ENCODE data around the gene CRYBB3.

CRYBB3 gene

DNA sequence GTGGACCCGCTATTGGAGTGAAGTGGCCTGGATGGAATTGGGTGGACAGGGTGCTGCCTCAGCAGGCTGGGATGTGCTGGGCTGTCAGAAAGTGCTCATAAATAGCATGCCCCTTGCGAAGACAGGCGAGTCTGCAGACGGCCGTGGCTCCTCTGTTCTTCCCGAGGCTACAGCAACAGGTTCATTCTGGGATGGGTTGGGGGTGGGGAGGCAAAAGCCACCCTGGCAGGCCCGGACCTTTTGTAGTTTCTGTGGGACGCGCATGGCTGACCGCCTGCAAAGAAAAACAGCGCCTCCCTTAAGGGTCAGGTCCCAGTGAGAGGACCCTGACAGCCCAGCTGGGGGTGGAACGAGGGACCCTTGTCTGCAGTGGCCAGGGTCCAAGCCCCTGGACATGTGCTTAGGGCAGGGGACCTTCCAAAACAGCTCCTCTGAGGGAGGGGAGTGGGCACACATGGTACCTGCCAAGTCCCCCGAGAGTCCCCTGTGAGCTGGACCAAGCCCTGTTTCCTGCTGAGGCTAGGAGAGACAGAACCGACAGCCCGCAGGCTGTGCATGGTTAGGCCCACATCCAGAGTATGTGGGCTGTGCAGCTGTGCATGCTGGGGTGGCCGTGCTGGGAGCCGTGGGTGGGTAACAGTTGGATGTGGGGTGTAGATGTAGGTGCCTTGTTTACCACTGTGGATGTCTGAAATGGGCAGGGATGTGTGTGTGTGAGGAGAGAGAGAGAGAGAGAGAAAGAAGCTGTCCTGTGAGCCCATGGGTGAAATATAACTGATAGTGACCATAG lies at the start of gene CRYBB3:
Gene CRYBB3 (plus strand): TSS at position 128 of the 790 bp plus-strand sequence. CDS start 1,539 bp downstream, outside the sequence.
- DNase-seq (ENCODE audit: low read depth, low spot score) = no peak

DNA sequence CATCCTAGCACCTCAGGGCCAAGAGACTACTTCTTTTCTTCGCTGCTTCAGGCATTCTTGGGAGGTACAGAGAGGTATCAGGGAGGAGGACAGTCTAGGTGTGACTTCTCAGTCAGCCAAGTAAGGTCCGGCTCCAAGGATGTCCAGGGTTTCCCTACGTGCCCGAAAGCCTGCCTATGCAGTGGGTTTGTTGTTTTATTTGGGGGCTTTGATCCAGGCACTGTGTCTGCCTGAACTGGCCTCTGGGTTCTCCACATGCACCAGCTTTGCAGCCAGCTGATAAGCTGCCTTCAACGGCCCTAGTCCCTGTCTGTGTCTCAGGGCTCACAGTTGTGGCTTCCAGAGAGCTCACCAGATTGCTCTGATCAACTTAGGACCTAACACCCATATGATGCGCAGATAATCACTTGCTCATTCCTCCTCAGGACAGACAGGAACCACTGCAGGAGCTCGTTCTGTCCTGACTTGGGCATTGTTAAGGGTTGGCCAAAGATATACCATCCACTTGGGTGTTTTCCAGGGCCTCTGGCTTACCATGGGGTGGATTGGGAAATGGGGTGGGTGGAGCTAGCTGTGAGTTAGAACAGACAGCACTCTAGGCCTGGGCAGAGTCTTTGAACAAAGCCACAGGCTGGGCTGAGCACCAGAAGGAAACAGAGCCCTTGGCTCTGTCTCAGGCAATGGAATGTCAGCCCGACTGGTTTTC lies 45.5 kb upstream of the CRYBB3 start:
- no peak for DNase-seq (ENCODE audit: low read depth, low spot score)

DNA sequence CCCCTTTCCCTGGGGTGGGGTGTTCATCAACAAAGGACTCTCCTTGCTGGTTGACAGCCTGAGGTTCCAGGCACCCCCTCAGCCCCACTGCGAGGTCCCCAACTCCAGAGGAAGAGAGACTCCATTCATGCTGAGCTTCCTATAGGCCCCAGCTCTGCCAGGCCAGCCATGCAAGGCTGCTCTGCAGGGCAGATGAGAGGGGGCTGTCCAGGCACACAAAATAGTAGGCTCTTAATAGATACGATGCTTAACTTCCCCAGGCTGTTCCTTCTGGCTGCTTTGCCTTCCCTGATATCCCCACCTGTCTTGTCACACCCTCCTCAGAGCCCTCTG lies 45.0 kb upstream of the CRYBB3 start:
- no peak for DNase-seq (ENCODE audit: low read depth, low spot score)

DNA sequence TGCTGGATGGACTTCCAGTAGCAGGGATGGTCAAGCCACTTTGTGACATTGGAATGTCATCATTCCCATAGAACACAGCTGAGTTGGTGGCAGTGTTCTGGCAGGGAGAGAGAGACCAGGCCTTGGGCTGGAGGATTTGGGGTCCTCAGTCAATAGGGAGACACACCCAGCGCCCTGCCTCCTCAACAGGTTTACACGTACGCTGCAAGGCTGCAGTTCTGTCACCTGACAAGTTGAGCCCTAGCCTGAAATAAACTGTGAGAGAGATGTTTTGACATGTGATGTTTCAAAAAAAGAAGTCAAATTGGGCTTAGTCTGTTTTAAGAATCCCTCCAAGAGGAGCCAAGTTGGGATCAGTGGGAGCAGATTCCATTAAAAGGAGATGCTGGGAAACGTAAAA lies 42.9 kb upstream of the CRYBB3 start:
- DNase-seq (ENCODE audit: low read depth, low spot score) = no peak

DNA sequence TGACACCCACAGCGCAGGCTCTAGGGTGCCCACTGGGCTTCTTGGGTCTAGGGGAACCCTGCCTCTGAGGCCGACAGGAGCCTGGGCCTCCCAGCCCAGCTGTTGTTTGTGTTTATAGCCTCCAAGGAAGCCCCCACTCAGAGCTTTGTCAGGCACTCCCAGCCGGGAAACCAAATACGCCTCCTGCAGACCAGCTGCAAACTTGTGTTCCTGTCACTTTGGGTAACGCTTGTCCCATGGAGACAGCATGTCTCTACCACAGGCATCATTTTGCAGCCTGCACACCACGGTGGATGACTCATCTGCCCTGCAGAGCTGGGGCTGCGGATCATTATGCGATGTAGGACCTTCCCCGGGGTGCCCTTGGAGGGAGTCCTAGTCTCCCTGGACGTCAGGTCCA lies 40.6 kb upstream of the CRYBB3 start:
- DNase-seq (ENCODE audit: low read depth, low spot score) = no peak

DNA sequence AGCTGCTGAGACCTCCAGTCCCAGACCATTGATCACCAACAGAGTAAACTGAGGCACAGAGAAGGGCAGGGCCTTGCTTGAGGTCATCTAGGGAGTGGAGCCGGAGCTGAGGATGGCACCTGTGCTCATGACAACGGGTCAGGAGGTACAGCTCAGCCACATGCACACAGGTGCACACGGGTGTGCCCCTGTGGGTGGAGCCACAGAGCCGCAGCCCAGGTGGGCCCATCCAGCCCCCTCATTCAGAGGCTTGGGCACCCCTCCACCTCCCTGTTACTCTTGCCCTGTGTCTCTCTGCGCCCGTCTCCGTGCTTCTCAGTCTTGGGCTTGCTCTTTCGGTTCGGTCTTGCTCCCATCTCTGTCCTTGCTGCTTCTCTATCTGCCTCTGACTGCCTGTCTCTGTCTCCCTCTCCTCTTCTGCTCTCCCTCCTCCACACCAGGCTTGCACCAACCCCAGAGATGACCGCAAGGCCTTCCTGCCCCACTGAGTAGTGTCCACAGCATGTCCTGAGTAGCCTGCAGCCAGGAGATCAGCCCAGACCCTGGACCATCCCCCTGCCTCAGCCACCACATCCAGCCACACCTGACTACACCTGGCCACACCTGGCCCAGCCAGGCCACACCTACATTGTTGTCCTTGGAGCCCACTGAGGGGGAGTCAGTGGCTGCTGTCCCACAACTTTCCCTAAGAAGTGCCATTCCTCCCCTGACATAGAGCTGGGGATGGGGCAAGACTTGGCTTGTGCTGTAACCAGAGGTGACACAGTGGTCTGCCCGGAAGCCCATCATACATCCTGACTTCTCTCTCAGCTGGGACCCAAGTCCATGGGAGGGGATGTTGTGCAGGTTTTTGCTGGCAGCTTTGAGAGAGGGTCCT lies 39.3 kb upstream of the CRYBB3 start:
- no peak for DNase-seq (ENCODE audit: low read depth, low spot score)

DNA sequence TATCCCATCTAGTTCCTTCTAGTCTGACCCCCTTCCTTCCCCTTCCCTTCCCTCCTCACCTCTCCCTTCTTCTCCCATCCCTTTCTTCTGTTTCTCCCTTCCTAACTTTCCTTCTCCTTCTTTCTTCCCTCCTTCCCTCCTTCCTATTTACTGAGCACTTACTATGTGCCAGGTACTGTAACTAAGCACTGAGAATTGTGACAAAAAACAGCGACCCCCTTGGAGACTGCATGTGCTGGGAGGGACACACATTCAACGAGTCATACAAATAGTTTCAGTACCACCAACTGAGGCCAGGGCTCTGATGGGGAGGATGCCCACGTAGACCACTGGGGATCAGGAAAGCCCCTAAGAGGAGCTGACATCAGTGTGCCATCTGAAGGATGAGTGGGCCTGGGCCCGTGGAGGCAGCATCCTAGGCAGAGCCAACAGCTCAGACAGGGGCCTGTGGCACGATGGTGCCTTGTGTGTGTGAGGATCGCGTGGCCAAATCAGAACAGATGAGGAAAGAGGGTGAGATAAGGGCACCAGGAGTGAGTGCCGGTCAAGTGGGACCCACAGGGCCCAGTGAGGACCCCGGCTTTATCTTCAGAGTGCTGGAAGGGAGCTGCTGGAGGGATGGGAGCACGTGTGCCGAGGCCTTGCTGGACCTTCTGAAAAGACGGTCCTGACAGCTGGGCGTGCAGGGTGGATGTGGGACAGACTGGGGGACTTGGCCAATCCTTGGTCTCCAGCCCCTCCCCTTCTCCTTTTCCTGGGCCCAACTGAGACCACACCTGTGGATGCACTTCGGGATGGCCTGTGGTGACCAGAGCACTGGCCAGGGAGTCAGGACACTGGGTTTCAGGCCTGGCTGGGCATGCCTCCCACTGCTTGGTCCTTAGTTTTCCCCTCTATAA lies 38.4 kb upstream of the CRYBB3 start:
- no peak for DNase-seq (ENCODE audit: low read depth, low spot score)

DNA sequence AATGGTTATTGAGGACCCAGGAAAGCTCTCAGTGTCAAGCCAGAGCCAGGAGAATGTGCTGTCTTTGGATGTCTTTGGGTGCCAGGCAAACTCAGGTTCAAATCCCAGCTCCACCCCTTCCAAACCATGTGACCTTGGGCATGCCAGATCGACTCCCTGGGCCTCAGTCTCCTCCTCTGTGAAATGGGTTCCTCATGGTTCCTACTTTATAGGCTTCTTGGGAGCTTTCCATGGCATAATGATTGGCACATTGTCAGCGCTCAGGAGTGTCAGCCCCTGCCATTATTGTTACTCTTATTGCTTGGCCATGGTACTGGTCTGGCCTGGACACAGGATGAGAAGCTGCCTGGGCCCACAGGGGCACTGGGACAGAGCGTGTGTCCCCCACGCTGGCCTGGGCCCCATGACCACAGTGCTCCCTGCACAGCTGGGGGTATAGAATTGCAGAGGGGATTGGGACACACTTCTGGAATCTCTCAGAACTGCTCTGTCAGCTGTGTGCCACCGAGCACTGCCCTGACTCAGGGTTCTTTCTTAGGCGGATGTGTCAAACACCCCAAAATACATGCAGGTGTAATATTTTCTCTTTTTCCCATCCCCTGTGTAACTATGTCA lies 37.6 kb upstream of the CRYBB3 start:
- DNase-seq (ENCODE audit: low read depth, low spot score) = no peak

DNA sequence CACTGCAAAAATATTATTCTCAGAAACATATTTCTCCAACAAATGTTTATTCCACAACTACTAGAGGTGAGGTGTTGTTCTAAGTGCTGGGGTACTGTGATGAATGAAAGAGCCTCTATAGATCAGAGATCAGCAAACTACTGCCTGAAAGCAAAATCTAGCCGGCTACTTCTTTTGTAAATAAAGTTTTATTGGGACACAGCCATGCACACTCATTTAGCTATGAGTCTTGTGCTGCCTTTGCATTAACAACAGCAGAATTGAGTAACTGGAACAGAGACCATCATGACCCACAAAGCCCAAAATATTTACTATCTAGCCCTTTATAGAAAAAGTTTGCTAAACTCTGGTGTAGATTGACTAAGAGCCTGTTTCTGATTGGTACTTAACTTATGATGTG lies 37.1 kb upstream of the CRYBB3 start:
- DNase-seq (ENCODE audit: low read depth, low spot score) = no peak

DNA sequence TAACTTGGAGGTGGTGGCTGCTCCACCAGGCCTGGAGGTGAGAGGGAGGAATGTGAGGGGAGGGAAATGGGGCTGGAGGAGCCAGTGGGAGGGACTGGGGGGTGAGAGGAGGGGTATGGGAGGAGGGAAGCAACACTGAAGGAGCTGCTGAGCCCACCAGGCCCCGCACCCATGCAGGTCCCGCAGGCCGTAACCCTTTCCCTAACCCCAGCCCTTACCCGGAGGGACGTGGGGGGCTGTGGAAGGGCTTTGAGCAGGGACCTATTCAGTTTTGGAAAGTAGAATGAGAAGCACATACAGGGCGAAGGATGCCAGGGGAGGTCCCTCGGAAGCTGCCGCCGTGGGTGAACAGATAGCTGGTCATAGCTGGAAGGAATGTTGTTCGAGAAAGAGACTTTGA lies 33.9 kb upstream of the CRYBB3 start:
- DNase-seq (ENCODE audit: low read depth, low spot score) = no peak

DNA sequence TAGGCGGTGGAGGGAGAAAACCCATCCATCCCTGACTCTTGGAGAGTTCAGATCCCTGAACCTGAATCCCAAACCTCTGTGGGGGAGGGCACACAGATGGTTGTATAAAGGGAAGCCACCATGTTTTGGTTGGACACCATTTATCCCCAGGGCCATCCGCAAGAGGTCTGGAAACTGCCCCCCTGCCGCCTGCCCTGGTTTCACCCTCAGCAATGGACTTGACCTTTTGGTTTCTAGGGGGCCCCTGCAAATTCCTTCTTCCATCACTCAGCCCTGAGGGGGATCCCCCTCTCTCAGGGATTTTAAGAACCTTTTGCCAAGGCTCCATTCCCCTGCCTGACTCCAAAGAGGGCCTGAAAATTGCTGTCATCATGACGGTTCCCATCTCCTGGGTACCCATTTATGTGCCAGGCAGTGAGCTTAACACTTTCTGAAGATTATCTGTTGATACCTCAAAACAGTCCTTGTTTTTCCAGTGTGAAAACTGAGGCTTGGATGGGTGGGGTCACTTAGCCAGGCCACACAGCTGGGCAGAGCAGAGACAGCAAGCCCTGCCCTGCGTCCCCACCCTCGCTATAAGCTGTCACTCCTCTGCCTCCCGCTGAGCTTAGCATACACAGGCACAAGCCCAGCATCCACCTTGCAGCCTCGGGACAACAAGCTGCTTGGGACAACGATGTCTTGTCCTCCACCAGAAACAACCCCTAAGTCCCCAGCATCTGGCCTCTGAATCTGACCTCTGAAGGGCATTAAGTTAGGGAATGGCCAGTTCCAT lies 33.2 kb upstream of the CRYBB3 start:
- no peak for DNase-seq (ENCODE audit: low read depth, low spot score)

DNA sequence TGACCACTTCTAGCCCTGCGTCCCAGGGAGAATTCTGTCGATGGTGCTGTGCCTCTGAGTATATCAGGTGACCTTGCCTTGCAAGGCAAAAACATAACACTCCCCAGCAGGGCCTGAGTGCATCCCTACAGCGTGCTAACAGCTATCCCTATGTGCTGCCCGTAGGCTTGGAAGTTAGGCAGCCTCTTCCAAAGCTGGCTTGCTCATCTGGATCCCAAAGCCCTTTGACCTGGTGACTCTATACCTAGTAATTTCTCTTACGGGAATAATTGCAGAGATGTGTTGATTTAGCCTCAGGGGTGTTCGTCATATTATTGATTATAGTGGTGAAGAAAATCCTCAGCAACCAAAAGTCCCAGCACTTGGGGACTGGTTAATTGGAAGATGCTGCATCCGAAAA lies 32.6 kb upstream of the CRYBB3 start:
- DNase-seq (ENCODE audit: low read depth, low spot score) = no peak

DNA sequence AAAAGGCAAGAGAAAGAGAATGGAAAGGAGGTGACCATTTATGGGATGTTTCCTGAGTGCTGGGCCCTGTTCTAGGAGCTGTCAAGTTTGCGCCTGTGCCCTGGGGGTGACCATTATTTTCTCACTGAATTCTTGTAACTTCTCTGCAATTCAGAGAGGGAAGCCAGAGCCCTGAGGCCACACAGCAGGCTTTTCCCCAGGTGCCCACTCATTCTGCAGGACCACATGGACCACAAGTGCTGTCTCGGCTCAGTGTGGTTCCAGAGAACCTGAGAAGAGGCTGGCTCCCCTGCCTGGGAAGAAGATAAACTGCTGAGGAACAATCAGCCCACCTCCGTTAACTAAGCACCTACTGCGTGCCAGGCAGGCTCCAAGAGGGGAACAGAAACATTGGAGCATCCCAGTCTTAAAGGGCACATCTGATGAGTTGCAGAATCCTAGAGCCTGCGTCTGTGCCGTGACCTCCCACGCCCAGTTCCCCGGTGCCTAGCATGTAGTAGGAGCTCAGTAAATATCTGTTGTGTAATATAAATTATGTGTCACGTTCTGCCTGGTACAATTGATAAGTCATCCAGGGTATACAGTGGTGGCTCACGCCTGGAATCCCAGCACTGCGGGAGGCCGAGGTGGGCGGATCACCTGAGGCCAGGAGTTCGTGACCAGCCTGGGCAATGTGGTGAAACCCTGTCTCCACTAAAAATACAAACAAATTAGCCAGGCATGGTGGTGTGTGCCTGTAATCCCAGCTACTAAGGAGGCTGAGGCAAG lies 31.6 kb upstream of the CRYBB3 start:
- DNase-seq (ENCODE audit: low read depth, low spot score) = no peak

DNA sequence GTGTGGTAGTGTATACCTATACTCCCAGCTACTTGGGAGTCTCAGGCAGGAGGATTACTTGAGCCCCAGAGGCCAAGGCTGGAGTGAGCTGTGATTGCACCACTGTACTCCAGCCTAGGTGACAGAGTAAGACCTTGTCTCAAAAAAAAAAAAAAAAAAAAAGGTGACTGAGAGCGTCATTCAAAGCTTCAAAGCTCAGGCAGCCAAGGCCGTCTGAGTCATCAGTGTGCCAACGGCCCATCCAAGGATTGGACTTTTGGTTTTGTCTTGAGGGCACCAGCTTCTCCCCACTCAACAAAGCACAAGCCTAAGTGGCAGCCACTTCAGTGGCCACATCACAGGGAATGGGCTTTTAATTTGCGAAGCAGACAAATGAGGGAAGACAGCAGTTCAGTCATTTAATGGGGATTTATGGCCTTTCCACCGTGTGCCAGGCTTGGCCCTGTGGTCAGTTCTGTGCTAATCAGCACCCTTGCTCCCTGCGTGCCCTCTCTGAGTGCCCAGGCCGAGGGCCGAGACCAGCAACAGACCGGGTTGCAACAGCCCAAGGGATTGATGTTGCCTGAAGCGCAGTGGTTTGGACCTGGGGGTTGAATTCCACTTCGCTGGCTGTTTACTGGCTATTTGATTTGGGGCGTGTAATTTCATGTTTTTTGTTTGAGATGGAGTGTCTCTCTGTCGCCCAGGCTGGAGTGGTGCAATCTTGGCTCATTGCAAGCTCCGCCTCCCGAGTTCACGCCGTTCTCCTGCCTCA lies 30.2 kb upstream of the CRYBB3 start:
- no peak for DNase-seq (ENCODE audit: low read depth, low spot score)

DNA sequence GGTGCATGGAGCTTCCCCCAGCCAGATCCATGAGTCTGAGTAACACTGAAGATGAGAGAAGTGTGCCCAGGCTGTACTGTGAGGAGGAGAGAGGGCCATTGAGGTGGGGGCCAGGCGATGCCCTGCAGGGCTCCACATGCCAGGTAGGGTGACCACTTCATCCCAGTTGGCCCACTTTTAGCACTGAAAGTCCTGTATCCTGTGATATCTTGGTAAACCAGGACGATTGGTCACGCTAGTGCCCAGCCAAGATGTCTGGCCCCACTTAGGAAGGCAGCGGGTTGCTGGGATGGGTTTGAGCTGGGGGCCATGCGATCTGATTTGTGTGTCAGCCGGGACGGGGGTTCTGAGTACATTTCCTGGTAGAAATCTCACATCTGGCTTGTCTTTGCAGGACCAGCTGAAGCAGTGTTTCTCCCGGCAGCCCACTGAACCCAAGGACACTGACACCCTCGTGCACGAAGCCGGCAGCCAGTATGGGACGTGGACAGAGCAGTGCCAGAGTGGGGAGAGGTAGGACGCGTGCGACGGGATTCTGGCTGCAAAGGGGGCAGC lies 29.2 kb upstream of the CRYBB3 start:
- DNase-seq (ENCODE audit: low read depth, low spot score) = no peak

DNA sequence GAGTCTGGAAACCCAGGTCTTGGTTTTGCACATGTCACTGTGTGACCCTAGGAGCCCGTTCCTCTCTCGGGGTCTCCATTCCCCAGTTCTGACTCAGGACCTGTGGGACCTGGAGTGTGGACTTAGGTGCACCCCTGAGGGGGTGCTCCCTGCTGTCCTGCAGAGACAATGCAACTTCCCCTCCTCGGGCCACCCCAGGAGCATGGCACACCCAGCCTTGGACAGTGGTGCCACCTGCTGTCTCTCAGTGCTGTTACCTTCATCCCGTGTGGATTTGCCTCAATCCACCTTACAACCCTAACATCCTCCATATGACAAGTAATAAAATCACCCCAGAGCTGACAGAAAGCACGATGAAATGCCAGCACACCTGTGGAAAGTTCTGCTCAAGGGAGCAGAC lies 27.5 kb upstream of the CRYBB3 start:
- no peak for DNase-seq (ENCODE audit: low read depth, low spot score)

DNA sequence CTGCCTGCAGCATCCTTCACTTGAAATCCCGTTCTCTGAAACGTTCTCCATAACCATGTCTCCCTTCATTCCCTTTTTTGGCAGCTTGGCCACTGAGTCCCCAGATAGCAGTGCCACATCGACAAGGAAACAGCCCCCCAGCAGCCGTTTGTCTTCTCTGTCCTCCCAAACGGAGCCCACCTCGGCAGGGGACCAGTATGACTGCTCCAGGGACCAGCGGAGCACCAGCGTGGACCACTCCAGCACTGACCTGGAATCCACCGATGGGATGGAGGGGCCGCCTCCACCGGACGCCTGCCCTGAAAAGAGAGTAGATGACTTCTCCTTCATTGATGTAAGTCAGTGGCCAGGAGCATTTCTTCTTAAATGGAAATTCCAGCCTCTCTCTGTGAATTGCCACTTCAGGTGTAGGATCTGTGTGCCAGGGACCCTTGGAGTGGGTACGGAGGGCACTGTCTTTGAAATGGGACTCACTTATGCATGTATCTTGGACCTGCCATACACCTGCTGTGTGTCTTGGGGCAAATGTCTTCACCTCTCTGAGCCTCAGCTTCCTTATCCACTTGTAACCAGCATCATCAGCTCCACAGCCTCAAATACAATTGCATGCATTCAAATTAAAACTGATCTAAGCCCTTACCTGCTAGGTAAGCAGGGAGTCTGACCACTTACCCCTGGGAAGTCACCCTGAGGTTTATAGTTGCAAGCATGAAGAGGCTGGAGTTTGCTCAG lies 25.3 kb upstream of the CRYBB3 start:
- DNase-seq (ENCODE audit: low read depth, low spot score) = no peak
